HCT116 (cell line): ENCODE measurements around the gene ITGB1. TPM values are rescaled to one million over a fixed set of nuclear protein-coding genes. Genes with fewer than 3 reads are reported as not detected.
"Not testable (repeated sequence)": the region's sequence is repeated elsewhere in the genome, so short reads cannot be mapped to it uniquely, and the experiment has no call there.

Experiments used
- ATAC-seq: fragments of 200-7000 bp; cut with Tn5 transposase; 2 replicates; pipeline ENCODE4 v1.9.1; 2020; ENCODE audit warnings: mild to moderate bottlenecking, moderate library complexity
- BruUV-seq: library from RNA; stranded (reverse); fragments of 400-500 nt; replicated peaks from 2 replicates; lab custom pipeline; 2021; lab: Mats Ljungman, UMichigan
- CTCF ChIA-PET: fragments of 300-600 bp; sonication (Branson Sonifier 250); formaldehyde crosslinking; loops from one replicate; lab custom pipeline; 2021; ENCODE audit warnings: antibody characterized with exemption; lab: Charles Lee
- POLR2A ChIA-PET: fragments of 300-600, 350-600 bp; sonication (Branson Sonifier 250); formaldehyde crosslinking; loops from one replicate; lab custom pipeline; 2021; ENCODE audit warnings: antibody characterized with exemption; lab: Charles Lee
- RAD21 ChIA-PET, 2 experiments: fragments of 300-600 bp; sonication (Branson Sonifier 250); formaldehyde crosslinking; loops; one replicate each; lab custom pipeline; 2023; ENCODE audit warnings: low total read pairs in 2 of 2; ENCODE audit not compliant: uncharacterized antibody in 2 of 2, unreplicated experiment in 2 of 2, low non-redundant PET in 1 of 2; lab: Charles Lee
- DNase-seq: peaks from one replicate; pipeline ENCODE4 v3.0.0-alpha.2; 2010; ENCODE audit warnings: low read depth, low spot score
- H2AFZ ChIP-seq: fragments of 200-600 bp; shearing (Covaris generic), sonication (generic); 2 replicates; pipeline ENCODE4 v1.6.1; 2017; ENCODE audit warnings: low read depth, mixed run types, mixed read lengths, antibody characterized with exemption, low read length; ENCODE audit not compliant: poor library complexity, severe bottlenecking
- H3K27ac ChIP-seq: 2 replicates; pipeline ENCODE4 v1.5.1; 2012; ENCODE audit warnings: low read depth, low read length
- H3K27me3 ChIP-seq: fragments of 200-600 bp; sonication (generic); 2 replicates; pipeline ENCODE4 v1.6.1; 2016; ENCODE audit warnings: mixed run types, low read length, mixed read lengths; ENCODE audit not compliant: insufficient read depth
- H3K36me3 ChIP-seq, 2 experiments: fragments of 200-500 bp in 1 of 2; fragments of 200-600 bp in 1 of 2; sonication (Bioruptor generic) in 1 of 2; sonication (generic) in 1 of 2; 2 replicates each; pipeline versions ENCODE4 v1.5.1 to v1.6.1; 2014 to 2016; ENCODE audit warnings: low read length in 2 of 2, inconsistent platforms in 1 of 2, mixed read lengths in 1 of 2, mixed run types in 1 of 2; ENCODE audit not compliant: insufficient read depth in 2 of 2, control insufficient read depth in 1 of 2
- H3K4me1 ChIP-seq, 2 experiments: fragments of 200-600 bp in 1 of 2; sonication (generic) in 1 of 2; 2 replicates each; pipeline versions ENCODE4 v1.5.1 to v1.6.1; 2012 to 2017; ENCODE audit warnings: low read length in 2 of 2, inconsistent platforms in 1 of 2, mild to moderate bottlenecking in 1 of 2, mixed read lengths in 1 of 2, mixed run types in 1 of 2, moderate library complexity in 1 of 2; ENCODE audit not compliant: insufficient read depth in 2 of 2, control insufficient read depth in 1 of 2
- H3K4me2 ChIP-seq: fragments of 200-600 bp; sonication (generic); 2 replicates; pipeline ENCODE4 v1.6.1; 2017; ENCODE audit warnings: mixed run types, low read length, mixed read lengths
- H3K4me3 ChIP-seq, 2 experiments: fragments of 200-600 bp in 1 of 2; sonication (generic) in 1 of 2; replicated peaks in 1 of 2; 2 replicates each; pipeline ENCODE4 v1.5.1; 2011 to 2016; ENCODE audit warnings: low read length in 2 of 2, control low read depth in 1 of 2, low read depth in 1 of 2, mild to moderate bottlenecking in 1 of 2, mixed read lengths in 1 of 2, mixed run types in 1 of 2
- H3K79me2 ChIP-seq: fragments of 200-600 bp; sonication (generic); 2 replicates; pipeline ENCODE4 v1.6.1; 2017; ENCODE audit warnings: mild to moderate bottlenecking, mixed run types, low read length, moderate library complexity, mixed read lengths; ENCODE audit not compliant: insufficient read depth
- H3K9ac ChIP-seq: fragments of 200-600 bp; sonication (generic); 2 replicates; pipeline ENCODE4 v1.6.1; 2016; ENCODE audit warnings: low read length, mixed read lengths
- H3K9me2 ChIP-seq: fragments of 200-600 bp; sonication (generic), shearing (Covaris generic); 2 replicates; pipeline ENCODE4 v1.6.1; 2017; ENCODE audit warnings: mixed run types, mild to moderate bottlenecking, moderate library complexity; ENCODE audit not compliant: insufficient read depth
- H3K9me3 ChIP-seq, 2 experiments: fragments of 200-500 bp in 1 of 2; fragments of 200-600 bp in 1 of 2; sonication (Bioruptor generic) in 1 of 2; sonication (generic) in 1 of 2; 2 replicates each; pipeline ENCODE4 v1.6.1; 2014 to 2017; ENCODE audit warnings: low read length in 2 of 2, mixed read lengths in 2 of 2, inconsistent platforms in 1 of 2, low read depth in 1 of 2, mild to moderate bottlenecking in 1 of 2, mixed run types in 1 of 2, moderate library complexity in 1 of 2; ENCODE audit not compliant: control insufficient read depth in 1 of 2, insufficient read depth in 1 of 2
- H4K20me1 ChIP-seq: fragments of 200-600 bp; sonication (generic), shearing (Covaris generic); 2 replicates; pipeline ENCODE4 v1.6.1; 2017; ENCODE audit warnings: mixed run types, mild to moderate bottlenecking, moderate library complexity; ENCODE audit not compliant: insufficient read depth
- ATF3 ChIP-seq: IDR thresholded peaks from 2 replicates; pipeline ENCODE4 v1.6.1; 2012
- CBX3 ChIP-seq: IDR thresholded peaks from 2 replicates; pipeline ENCODE4 v1.6.1; 2012; ENCODE audit warnings: low read depth
- CTCF ChIP-seq, 3 experiments: fragments of 200-600 bp in 1 of 3; sonication (generic) in 1 of 3; IDR thresholded peaks in 2 of 3; conservative IDR thresholded peaks in 1 of 3; 2 replicates each; pipeline ENCODE4 v1.5.1; 2012 to 2017; ENCODE audit warnings: low read depth in 2 of 3, low read length in 2 of 3, antibody characterized with exemption in 1 of 3, borderline replicate concordance in 1 of 3, control low read depth in 1 of 3, mild to moderate bottlenecking in 1 of 3, mixed read lengths in 1 of 3, mixed run types in 1 of 3, moderate library complexity in 1 of 3; ENCODE audit not compliant: insufficient read depth in 1 of 3
- EGR1 ChIP-seq: IDR thresholded peaks from 2 replicates; pipeline ENCODE4 v1.6.1; 2012; ENCODE audit warnings: low read depth
- ELF1 ChIP-seq: IDR thresholded peaks from 2 replicates; pipeline ENCODE4 v1.6.1; 2012; ENCODE audit warnings: low read depth, borderline replicate concordance
- EZH2 ChIP-seq: fragments of 200-600 bp; sonication (generic); IDR thresholded peaks from 2 replicates; pipeline ENCODE4 v1.6.1; 2017; ENCODE audit warnings: antibody characterized with exemption, mixed run types
- EZH2phosphoT487 ChIP-seq: fragments of 200-600 bp; IDR thresholded peaks from 2 replicates; pipeline ENCODE4 v1.6.1; 2018; ENCODE audit warnings: antibody characterized with exemption, borderline replicate concordance
- JUND ChIP-seq: IDR thresholded peaks from 2 replicates; pipeline ENCODE4 v1.6.1; 2012
- MAX ChIP-seq: IDR thresholded peaks from 2 replicates; pipeline ENCODE4 v1.6.1; 2012
- POLR2A ChIP-seq: IDR thresholded peaks from 2 replicates; pipeline ENCODE4 v1.7.0; 2011; ENCODE audit warnings: borderline replicate concordance; ENCODE audit not compliant: insufficient read depth, insufficient read length; ENCODE audit errors: extremely low read depth
- POLR2AphosphoS5 ChIP-seq: IDR thresholded peaks from 2 replicates; pipeline ENCODE4 v1.6.1; 2011; ENCODE audit warnings: mild to moderate bottlenecking, low read depth, low read length, moderate library complexity
- RAD21 ChIP-seq: IDR thresholded peaks from 2 replicates; pipeline ENCODE4 v1.6.1; 2012; ENCODE audit warnings: low read depth, mild to moderate bottlenecking
- REST ChIP-seq: IDR thresholded peaks from 2 replicates; pipeline ENCODE4 v1.6.1; 2012; ENCODE audit warnings: low read depth
- SIN3A ChIP-seq: IDR thresholded peaks from 2 replicates; pipeline ENCODE4 v1.6.1; 2012; ENCODE audit warnings: low read depth
- SP1 ChIP-seq: IDR thresholded peaks from 2 replicates; pipeline ENCODE4 v1.6.1; 2012; ENCODE audit warnings: low read depth
- SRF ChIP-seq: IDR thresholded peaks from 2 replicates; pipeline ENCODE4 v1.6.1; 2012; ENCODE audit warnings: low read depth
- TCF7L2 ChIP-seq: IDR thresholded peaks from 2 replicates; pipeline ENCODE4 v1.7.0; 2011; ENCODE audit warnings: borderline replicate concordance, inconsistent platforms; ENCODE audit not compliant: insufficient read depth, insufficient read length; ENCODE audit errors: extremely low read depth
- ZFX ChIP-seq: fragments of 450-650 bp; IDR thresholded peaks from 2 replicates; pipeline ENCODE4 v1.6.1; 2017
- ZNF274 ChIP-seq: fragments of 200-500 bp; sonication (Bioruptor generic); IDR thresholded peaks from 2 replicates; pipeline ENCODE4 v1.6.1; 2014; ENCODE audit warnings: mild to moderate bottlenecking, low read depth, low read length, inconsistent platforms
- intact Hi-C: fragments of 100-400 bp; cut with micrococcal nuclease; formaldehyde crosslinking; loops from 2 replicates; pipeline ENCODE4 v1.10.0; 2022
- total RNA-seq: library from RNA; stranded (reverse); gene quantifications from one replicate; pipeline ENCODE4 v1.2.1, GENCODE V29; 2021; ENCODE audit not compliant: unreplicated experiment

ITGB1 gene
- total RNA-seq, 1 experiment from 2014 or later = 366 TPM

GRCh38 chr10:32922170-32922569 is 35.9 kb downstream of the ITGB1 start:
- no peaks in the 10 kb centered on the region for H3K4me1 ChIP-seq
- H3K9me3 ChIP-seq = no peaks in the 10 kb centered on the region
- no peak for TF ChIP-seq ZFX
- TF ChIP-seq MAX = no peak
- TF ChIP-seq SIN3A = no peak
- TF ChIP-seq SP1 = no peak
- TF ChIP-seq JUND = no peak
- TF ChIP-seq ATF3 = no peak
- no peak for TF ChIP-seq ELF1
- TF ChIP-seq EZH2phosphoT487 = no peak
- no peak for TF ChIP-seq CBX3
- no peak for TF ChIP-seq EGR1
- no peak for TF ChIP-seq ZNF274
- no peak for TF ChIP-seq POLR2AphosphoS5
- no peak for TF ChIP-seq EZH2
- no peak for TF ChIP-seq REST
- no peak for TF ChIP-seq TCF7L2
- TF ChIP-seq RAD21 = no peak
- no peak for TF ChIP-seq SRF
- TF ChIP-seq CTCF (IDR thresholded peaks at IDR 0.05 in 2 of 3, conservative IDR thresholded peaks at IDR 0.05 in 1 of 3; ENCODE audit: borderline replicate concordance in 1 of 3, insufficient read depth in 1 of 3, low read depth in 2 of 3, low read length in 2 of 3) = no peak
- no peak for TF ChIP-seq POLR2A
- H3K79me2 ChIP-seq = peaks cover 65% of the 10 kb centered on the region
- H4K20me1 ChIP-seq = 0 out of 2 replicates have a peak, but pooled peaks cover 6% of the 10 kb centered on the region
- no peak overlapping the region for H3K4me3 ChIP-seq
- BruUV-seq = no TSS peak
- ATAC-seq = no peak
- no peak overlapping the region for H3K9ac ChIP-seq
- CTCF ChIA-PET = no interaction called here
- no peak for DNase-seq
- RAD21 ChIA-PET = no interaction called here
- H3K27ac ChIP-seq = no peak overlapping the region
- POLR2A ChIA-PET = no interaction called here
- no peaks in the 10 kb centered on the region for H3K27me3 ChIP-seq
- H3K9me2 ChIP-seq = no peaks in the 10 kb centered on the region
- H3K4me2 ChIP-seq = no peak overlapping the region
- peaks cover 74 to 77% of the 10 kb centered on the region in 2 experiments for H3K36me3 ChIP-seq
- no peak overlapping the region for H2AFZ ChIP-seq
- intact Hi-C loops = no loop called here

GRCh38 chr10:32917817-32918216 is 40.2 kb downstream of the ITGB1 start:
- Histone ChIP-seq H3K79me2 (peaks cover 36% of the 10 kb centered on the region), H3K36me3 (peaks cover 40 to 43% of the 10 kb centered on the region in 2 experiments)
- H3K9me2 ChIP-seq, H3K9ac ChIP-seq, BruUV-seq, CTCF ChIA-PET, H3K4me3 ChIP-seq, intact Hi-C loops, H3K4me1 ChIP-seq, H4K20me1 ChIP-seq, POLR2A ChIA-PET, H3K4me2 ChIP-seq, DNase-seq, H2AFZ ChIP-seq, H3K9me3 ChIP-seq, ATAC-seq, H3K27ac ChIP-seq, RAD21 ChIA-PET, H3K27me3 ChIP-seq: not testable (repeated sequence)
